ENCODE measurements around the gene INHA. TPM values are rescaled to one million over a fixed set of nuclear protein-coding genes. Genes with fewer than 3 reads are reported as not detected.

The INHA gene
- total RNA-seq, 1 donor from 2014 or later, result under 0.01 TPM

DNA sequence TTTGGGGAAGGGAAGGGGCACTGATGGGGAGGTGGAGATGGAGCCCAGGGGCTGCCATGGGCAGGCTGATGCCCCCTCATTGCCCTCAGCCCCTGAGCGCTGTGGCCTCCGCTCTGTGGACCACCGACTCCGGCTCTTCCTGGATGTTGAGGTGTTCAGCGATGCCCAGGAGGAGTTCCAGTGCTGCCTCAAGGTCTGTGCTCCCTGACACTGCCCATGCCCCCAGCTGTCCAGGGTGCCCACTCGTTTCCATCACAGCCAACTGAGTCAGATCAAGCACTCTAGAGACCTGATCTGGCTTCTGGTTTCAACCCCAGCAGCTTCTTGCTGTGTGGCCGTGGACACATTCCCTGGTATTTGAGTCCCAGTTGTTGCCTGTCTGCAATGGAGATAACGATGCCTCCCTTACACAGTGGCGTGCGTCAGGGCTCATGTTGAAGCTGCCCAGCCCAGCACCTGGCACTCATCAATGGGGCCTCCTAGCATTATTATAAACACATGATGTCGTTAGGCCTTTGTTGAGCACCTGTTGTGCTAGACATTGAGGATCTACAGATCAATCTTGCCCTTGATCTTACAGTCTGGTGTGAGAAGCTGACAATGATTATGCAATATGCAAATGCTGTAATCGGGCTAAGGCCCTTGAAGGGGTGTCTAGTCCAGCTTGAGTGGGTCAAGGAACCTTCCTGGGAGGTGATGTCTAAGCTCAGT lies 39.9 kb downstream of the INHA start:
- H3K27me3 ChIP-seq (ENCODE audit: control insufficient read depth, insufficient read depth, low read length), result no peaks in the 10 kb centered on the region
- peaks cover 25% of the 10 kb centered on the region for H3K36me3 ChIP-seq (ENCODE audit: control insufficient read depth, insufficient read depth, low read length)
- DNase-seq (ENCODE audit: low read depth), result no peak
- no peak for FAIRE-seq
- TF ChIP-seq, protein P1, sequence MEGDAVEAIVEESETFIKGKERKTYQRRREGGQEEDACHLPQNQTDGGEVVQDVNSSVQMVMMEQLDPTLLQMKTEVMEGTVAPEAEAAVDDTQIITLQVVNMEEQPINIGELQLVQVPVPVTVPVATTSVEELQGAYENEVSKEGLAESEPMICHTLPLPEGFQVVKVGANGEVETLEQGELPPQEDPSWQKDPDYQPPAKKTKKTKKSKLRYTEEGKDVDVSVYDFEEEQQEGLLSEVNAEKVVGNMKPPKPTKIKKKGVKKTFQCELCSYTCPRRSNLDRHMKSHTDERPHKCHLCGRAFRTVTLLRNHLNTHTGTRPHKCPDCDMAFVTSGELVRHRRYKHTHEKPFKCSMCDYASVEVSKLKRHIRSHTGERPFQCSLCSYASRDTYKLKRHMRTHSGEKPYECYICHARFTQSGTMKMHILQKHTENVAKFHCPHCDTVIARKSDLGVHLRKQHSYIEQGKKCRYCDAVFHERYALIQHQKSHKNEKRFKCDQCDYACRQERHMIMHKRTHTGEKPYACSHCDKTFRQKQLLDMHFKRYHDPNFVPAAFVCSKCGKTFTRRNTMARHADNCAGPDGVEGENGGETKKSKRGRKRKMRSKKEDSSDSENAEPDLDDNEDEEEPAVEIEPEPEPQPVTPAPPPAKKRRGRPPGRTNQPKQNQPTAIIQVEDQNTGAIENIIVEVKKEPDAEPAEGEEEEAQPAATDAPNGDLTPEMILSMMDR (IDR thresholded peaks at IDR 0.05; ENCODE audit: insufficient read depth, low read length, severe bottlenecking), result no peak
- H3K4me3 ChIP-seq (ENCODE audit: low read depth, low read length), result no peak overlapping the region

DNA sequence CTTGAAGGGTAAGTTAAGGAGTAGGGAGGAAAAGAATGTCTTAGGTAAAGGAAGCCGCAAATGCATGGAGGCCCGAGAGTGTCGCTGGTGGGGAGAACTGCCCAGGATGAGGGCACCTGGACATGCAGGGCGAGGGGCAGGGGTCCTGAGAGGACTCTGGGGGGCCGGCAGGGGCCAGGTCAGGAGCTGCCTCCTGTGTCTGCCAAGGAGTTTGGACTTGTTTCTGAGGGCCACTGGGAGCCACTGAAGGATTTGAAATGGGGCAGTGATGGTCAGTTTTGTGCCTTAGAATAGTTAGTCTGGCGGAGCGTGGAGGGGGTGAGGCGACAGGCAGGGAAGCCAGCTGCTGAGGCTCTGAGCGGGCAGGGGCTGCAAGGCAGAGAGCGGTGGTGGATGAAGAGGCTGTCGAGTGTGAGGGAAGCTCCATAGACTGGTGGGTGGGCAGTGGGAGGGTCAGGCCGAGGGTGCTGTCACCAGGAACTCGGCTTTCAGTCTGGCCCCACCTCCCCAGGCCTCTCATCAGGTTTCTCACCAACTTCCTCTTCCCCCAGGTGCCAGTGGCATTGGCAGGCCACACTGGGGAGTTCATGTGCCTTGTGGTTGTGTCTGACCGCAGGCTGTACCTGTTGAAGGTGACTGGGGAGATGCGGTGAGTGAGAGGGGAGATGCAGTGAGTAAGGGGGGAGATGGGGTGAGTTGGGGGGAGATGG lies 40.6 kb downstream of the INHA start:
- no peak for DNase-seq (ENCODE audit: low read depth)
- Histone ChIP-seq H3K27me3 (ENCODE audit: control insufficient read depth, insufficient read depth, low read length) (no peaks in the 10 kb centered on the region), H3K4me3 (ENCODE audit: low read depth, low read length) (no peak overlapping the region), H3K36me3 (ENCODE audit: control insufficient read depth, insufficient read depth, low read length) (peaks cover 24% of the 10 kb centered on the region)
- TF ChIP-seq, protein P1 (IDR thresholded peaks at IDR 0.05; ENCODE audit: insufficient read depth, low read length, severe bottlenecking), result no peak
- FAIRE-seq, result no peak

DNA sequence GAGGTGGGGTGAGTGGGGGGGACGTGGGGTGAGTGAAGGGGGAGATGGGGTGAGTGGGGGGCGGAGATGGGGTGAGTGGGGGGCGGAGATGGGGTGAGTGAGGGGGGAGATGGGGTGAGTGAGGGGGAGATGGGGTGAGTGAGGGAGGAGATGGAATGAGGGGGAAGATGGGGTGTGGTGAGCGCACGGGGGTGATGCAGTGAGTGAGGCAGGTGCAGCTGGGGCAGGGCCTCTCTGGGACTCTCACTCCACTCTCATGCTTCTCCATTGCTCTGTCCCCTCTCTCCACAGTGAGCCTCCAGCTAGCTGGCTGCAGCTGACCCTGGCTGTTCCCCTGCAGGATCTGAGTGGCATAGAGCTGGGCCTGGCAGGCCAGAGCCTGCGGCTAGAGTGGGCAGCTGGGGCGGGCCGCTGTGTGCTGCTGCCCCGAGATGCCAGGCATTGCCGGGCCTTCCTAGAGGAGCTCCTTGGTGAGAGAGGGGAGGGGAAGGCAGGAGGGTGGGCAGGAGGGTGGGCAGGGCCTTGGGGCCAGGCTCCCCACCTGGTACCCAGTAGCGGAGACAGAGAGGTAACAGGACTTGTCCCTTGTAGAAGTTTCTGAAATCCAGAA lies 41.5 kb downstream of the INHA start:
- TF ChIP-seq, protein P1 (IDR thresholded peaks at IDR 0.05; ENCODE audit: insufficient read depth, low read length, severe bottlenecking), result no peak
- no peak overlapping the region for H3K4me3 ChIP-seq (ENCODE audit: low read depth, low read length)
- H3K36me3 ChIP-seq (ENCODE audit: control insufficient read depth, insufficient read depth, low read length), result peaks cover 23% of the 10 kb centered on the region
- no peaks in the 10 kb centered on the region for H3K27me3 ChIP-seq (ENCODE audit: control insufficient read depth, insufficient read depth, low read length)
- FAIRE-seq (no peak), DNase-seq (ENCODE audit: low read depth) (no peak)

DNA sequence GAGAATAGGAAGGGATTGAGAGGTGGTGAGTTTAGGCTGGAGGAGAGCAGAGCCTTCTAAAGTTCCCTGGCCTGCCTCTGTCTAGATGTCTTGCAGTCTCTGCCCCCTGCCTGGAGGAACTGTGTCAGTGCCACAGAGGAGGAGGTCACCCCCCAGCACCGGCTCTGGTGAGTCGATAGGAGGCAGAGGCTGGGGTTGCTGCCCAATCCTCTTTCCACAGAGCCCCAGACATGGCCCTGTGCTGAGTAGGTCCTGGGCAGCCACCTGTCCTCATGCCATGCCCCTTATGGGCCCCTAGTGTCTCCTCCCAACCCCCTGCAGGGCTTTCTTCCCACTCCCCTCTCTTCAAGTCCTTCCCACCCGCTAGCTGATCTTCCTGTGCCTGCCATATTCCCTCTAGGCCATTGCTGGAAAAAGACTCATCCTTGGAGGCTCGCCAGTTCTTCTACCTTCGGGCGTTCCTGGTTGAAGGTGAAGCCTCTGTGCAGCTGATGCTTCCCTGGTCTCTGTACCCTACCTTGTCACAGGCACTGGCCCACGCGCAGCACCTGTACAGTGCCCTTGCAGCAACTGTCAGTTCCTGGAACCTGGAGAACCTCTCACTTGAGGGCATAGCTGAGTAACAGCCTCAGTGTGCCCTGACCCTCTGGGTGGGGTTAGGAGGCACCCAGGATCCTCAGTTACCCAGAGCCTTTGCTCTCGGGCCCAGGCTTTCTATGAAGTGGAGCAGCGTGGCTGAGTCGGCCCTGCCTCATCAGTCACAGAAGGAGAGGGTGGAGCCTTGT lies 42.2 kb downstream of the INHA start:
- DNase-seq (ENCODE audit: low read depth) (no peak), FAIRE-seq (peak; percentile 66)
- Histone ChIP-seq H3K27me3 (ENCODE audit: control insufficient read depth, insufficient read depth, low read length) (no peaks in the 10 kb centered on the region), H3K36me3 (ENCODE audit: control insufficient read depth, insufficient read depth, low read length) (peaks cover 21% of the 10 kb centered on the region), H3K4me3 (ENCODE audit: low read depth, low read length) (no peak overlapping the region)
- TF ChIP-seq, protein P1 (IDR thresholded peaks at IDR 0.05; ENCODE audit: insufficient read depth, low read length, severe bottlenecking), result no peak

DNA sequence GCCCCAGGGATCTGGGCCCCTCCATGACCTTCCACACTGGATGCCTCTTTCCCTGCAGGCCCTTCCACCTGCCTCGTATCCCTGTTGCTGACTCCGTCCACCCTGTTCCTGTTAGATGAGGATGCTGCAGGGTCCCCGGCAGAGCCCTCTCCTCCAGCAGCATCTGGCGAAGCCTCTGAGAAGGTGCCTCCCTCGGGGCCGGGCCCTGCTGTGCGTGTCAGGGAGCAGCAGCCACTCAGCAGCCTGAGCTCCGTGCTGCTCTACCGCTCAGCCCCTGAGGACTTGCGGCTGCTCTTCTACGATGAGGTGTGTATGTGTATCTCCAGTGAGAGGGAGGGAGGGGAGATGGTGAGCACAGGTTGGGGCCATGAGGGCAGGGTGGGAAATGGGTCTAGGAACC lies 42.9 kb downstream of the INHA start:
- H3K27me3 ChIP-seq (ENCODE audit: control insufficient read depth, insufficient read depth, low read length), result no peaks in the 10 kb centered on the region
- peaks cover 21% of the 10 kb centered on the region for H3K36me3 ChIP-seq (ENCODE audit: control insufficient read depth, insufficient read depth, low read length)
- FAIRE-seq (no peak), DNase-seq (ENCODE audit: low read depth) (no peak)
- TF ChIP-seq, protein P1 (IDR thresholded peaks at IDR 0.05; ENCODE audit: insufficient read depth, low read length, severe bottlenecking), result no peak
- H3K4me3 ChIP-seq (ENCODE audit: low read depth, low read length), result no peak overlapping the region
